ENCODE results near the gene ZBTB7C.

Gene ZBTB7C

DNA sequence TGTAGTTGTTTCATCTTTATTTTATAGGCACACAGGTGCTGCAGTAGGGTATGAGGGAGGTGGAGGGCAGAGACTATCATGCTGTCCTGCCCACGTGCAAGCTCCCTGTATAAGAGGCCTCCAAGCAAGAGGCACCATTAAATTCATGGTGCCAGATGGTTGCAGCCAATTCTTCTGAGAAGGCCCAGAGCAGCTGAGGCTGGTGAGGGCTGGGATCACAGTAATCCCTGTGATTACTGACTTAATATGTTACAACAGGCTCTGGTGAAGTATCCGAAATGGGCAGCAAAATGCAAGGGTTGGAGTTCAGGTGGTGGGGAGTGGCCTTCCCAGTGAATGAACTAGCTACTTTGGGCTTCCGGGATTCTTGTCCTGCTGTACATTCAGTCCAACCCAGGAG lies 286.8 kb downstream of the ZBTB7C start:
- DNase-seq (ENCODE audit: low read depth in 3 of 3): no peak

DNA sequence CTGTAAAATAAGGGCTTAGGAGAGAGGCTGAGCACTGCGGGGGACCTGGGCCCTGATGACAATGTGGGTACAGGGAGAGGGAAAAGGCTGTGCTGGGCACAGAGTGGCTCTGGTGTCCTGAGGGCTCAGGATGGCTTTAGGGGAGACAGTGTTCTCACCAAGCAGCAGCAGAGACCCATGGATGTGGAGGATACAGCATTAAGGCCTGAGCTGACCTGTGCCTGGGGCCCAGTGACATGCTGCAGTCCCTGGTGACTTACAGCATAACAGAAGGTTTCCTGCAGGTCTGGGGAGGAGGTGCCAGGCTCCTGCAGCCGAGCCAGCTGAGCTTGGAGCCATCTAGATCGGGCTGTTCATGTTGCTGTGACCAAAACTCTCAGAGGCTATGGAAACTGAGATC lies 287.4 kb downstream of the ZBTB7C start:
- DNase-seq (ENCODE audit: low read depth in 3 of 3): no peak

DNA sequence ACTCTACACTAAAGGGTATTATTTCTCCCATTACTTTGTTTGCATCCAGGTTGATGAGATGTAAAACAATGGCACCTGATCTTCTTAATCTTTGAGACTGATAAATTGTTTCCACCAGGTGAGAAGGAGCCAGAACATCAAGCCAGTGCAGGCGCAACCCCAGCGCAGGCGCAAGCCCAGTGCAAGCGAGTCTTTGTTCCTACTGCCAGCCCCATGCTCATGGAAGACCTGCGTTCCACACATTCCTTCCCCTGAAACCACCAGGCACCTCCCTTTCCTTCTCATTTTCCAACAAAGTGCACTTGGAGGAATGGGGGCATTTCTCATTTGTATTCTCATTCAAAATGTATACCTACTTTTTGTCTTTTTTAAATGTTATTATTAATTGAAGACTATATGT lies 290.0 kb downstream of the ZBTB7C start:
- DNase-seq (ENCODE audit: low read depth in 3 of 3): no peak

DNA sequence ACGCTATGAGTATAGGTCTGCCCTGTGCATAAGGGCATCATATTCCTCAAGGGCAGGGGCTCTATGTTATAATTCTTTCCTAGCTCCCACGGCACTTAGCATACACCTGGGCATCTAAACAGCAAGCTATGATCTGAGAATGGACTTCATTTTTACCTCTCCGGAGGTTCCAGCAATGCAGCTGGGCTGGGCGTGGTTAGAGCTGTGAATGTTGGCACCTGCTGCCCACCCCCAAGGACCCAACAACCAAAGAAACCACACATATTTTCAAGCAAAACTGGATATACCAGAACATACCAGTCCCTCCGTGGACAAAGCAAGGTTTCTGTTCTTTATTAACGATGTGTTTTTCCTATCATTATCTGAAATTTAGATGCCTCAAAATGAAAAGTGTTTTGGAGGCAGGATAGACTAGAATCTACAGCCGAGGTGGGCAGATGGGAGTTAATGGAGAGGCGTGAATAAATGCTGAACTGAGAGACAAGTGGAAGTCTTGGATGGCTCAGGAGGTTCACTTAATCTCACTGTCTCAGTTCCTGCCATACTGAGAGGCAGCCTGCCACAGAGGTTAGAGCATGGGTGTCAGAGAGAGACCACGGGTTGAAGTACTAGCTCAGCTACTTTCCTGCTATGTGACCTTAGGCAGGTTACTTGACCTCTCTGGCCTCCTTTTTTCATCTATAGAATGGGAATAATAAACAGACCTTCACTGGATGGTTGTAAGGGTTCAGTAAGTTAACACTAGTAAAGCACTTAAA lies 292.1 kb downstream of the ZBTB7C start:
- DNase-seq (ENCODE audit: low read depth in 3 of 3): no peak

DNA sequence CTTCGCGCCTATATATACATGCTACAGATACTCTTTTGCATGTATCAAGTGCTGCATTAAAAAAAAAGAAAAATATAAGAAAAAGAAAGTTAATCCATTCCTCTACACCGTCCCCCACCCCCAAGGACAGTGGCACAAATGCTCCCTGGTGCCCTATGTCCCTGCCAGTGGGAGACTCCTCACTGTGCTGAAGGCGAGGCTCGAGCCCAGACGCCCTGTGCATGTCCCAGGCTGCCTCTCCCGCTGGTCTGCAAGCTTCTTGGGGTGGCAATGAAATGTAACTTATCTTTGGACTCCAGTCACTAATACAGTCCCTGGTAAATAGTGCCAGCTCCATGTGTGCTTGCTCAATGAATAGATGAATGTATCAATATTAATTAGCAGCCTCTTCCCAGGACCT lies 293.2 kb downstream of the ZBTB7C start:
- no peak for DNase-seq (ENCODE audit: low read depth in 3 of 3)

DNA sequence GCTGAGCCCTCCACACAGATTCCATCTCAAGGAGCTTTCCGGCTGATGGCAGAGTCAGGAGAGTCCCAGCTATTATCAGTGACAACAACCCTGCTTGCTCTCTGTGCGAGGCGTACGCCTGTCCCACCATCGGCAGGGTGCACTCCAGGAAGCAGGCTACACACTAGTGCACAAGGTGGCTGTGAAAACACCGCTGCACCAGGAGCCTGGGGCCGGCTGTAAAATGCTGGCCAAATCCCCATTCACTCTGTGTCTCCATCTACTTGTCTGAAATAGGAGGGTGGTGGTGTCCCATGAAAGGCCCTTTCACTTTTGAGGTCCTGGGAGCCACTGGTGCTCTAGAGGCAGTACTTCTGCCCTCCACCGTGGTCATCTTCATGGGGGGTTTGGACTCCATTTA lies 295.5 kb downstream of the ZBTB7C start:
- no peak for DNase-seq (ENCODE audit: low read depth in 3 of 3)

DNA sequence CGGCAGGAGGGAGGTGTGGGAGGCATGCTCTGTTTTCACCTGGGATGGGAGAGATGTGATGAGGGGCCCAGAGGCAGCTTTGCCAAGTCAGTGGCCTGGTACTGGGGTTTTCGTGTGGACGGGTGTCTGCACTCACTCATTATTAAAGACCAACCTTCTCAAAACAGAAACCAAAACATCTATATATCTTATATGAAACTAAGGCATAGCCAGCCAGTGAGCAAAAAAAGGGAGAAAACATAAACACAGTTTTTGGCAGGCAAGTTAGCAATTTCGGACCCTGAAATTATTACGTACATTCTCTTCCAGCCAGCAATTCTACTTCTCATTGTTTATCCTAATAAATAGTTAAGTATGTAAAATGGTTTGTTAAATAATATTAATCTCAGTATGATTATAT lies 297.6 kb downstream of the ZBTB7C start:
- no peak for DNase-seq (ENCODE audit: low read depth in 3 of 3)

DNA sequence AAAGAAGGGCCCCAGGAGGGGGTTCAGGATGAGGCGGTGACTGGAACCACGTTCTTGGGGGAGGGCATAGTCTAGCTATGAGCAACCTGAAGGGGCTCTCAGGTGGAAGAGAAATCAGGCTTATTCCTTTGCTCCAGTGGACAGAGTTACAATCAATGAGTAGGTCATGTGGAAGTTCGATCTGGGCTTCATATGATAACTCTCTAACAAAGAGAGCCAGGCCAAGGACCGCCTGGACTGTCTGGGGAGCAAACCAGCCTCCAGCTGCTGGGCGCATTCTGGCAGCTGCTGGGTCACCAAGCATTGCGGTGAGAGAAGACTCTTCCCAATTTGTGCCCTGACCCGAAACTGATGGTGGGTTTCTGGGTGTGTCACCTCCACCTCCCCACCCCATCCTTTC lies 298.4 kb downstream of the ZBTB7C start:
- no peak for DNase-seq (ENCODE audit: low read depth in 3 of 3)

DNA sequence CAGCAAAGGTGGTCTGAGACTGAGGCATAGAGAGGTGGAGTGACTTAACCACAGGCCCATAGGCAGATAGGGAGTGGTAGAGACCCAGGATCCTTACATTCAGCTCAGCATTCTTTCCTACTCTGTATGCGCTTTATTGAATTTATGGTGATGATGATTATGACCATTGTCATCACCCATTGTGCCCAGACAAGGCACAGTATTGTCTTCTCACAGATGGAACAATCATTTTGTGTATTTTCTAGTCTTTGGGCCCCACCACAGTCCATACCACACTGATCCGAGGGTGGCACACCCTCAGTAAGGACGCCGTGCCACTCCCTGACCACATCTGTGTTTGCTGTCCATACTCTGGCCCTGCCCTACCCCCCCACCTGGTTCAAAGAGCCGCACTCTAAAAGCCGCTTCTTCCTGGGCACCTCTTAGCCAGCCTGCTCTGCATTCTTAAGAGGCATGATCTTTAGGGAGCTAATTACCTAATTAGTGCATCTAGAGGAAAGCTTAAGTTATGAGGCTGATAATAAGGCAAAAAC lies 299.2 kb downstream of the ZBTB7C start:
- no peak for DNase-seq (ENCODE audit: low read depth in 3 of 3)

DNA sequence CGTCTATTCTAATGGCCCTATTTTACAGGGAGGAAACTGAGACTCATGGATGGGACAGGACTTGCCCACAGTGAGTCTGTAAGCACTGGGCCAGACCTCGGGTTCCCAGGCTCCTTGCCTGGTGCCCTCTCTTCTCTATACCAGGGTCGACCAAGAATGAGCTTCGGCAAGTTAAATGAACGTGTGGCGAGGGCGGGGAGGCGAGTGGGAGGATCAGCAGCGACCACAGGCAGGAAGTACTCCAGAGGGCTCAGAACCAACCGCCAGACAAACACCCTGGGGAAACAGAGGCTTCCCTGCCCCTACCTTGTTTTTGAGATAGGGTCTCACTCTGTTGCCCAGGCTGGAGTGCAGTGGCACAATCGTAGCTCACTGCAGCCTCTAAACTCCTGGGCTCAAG lies 301.0 kb downstream of the ZBTB7C start:
- no peak for DNase-seq (ENCODE audit: low read depth in 3 of 3)

DNA sequence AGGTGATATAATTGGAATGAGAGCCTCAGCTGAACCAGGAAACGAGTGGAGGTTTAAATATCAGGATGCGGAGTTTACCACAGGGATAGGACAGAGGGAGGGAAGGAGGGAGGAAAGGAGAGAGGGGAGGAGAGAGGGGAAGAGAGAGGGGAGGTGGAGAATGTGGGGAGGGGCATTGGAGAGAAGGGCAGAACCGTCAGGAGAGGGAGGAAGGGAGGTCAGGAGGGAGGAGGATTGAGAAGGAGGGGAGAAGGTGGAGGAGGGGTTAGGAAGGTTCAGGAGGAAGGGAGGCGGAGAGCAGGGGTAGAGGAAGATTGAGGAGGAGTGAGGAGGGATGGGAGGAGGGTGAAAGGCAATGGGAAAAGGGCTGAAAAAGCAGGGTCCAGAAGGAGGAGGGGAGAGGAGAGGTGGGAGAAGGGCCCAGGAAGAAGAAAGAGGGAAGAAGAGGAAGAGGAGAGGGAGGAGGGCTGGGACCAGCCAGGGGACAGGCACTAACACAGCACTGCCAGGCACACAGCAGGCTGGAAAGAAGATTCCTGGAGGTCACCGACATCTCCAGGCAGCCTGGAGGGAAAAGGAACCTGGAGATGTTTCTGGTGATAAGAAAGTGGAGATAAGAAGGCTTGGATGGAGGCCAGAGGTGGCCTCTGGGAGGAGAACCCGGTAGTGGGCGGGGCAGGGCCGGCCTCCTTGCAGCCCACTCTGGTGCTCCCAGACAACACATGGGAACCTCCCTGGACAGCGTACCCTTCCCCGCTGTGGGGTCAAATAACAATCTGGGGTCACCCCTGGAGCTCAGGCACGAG lies 302.0 kb downstream of the ZBTB7C start:
- DNase-seq (ENCODE audit: low read depth in 3 of 3): no peak

DNA sequence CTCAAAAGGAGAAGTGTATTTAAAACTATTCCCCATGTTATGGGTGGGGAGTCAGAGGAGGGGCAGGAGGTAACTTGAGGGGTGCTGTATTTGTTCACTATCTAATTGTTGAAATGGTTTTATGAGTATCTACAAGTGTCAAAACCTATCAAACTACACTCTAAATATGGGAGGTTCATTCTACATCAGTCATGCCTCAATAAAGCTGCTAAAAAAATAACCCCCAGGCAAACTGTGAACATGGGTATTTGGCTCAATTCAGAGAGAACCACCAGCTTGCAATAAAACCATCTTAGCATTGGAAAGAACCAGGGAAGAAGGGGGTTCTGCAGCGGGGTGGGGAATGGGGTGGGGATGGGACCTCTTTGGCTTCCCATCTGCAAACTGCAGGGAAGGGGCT lies 302.7 kb downstream of the ZBTB7C start:
- DNase-seq (ENCODE audit: low read depth in 3 of 3): no peak

DNA sequence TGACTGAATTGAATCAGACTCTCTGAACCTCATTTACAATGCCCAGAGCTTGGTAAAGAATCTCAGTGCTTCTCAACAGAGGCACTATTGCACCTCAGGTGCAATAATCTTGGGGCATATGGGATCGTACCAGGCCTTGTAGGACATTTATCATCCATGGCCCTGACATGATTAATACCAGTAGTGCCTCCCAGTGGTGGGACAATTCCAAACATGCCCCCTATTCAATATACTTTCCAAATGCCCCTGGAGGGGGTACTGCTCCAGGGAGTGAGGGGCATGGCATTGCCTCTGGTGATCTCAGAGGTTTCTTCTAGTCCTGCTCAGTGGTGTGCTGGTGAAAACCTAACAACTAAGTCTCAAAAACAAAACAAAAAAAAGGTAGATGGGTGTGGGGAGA lies 303.9 kb downstream of the ZBTB7C start:
- no peak for DNase-seq (ENCODE audit: low read depth in 3 of 3)

DNA sequence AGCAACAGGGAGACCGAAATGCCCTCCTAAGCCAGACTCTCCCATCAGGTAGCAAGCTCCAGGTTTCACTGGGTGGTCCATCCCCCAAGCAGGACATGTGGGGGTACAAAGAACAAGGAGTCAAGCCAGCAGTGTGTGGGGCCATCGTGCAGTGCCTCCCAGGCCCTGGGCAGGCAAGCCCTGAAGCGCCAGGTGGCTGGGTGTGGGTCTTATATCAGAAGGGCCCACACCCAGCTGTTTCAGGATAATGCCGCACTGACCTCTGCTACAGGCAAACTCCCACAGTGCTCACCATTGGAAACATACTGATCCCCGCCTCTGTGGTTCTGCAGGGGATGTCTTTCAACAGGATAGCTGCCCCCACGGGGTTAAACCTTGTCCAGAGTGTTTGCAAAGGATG lies 304.5 kb downstream of the ZBTB7C start:
- no peak for DNase-seq (ENCODE audit: low read depth in 3 of 3)

DNA sequence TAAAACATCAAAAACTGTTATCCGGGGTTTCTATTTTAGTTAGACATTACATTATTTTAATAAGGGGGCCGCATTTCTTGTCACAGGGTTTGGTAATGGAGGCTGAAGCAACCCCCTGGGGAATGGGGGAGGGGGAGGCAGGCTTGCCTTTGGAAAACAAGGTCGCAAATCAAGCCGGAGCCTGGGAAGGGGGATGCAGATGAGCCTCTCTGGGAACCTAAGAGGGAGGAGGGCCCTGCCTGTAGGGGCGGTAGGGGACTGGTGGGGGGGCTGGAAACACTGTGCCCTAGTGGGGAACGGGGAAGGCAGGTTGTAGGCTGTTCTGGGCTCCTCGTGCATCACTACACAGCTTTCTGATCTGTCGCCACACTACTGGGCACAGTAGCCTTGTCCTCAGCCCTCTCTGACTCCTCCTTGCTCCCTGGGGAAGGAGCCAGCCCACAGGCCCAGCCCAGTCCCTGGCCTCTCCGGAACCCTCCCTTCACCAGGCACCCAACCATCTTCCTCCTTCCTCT lies 308.5 kb downstream of the ZBTB7C start:
- DNase-seq (ENCODE audit: low read depth in 3 of 3): no peak

DNA sequence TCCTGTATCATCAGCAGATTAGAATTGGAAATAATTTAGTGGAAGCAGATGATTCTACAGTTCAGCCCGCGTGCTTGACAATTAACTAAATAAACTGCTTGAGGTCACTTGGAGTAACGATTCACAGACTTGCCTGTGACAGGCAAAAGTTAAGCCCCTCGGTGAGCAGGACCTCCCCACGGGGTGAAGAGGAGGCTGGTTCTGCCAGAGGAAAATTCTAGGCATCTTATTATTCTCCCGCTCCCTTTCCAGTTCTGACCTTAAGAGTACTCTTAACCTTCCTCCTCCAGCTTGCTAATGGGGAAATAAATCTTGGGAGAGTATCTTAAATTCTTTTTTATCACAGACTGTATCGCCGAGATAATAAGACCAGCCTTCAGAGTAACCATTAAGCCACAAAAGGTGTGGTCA lies 309.0 kb downstream of the ZBTB7C start:
- DNase-seq (ENCODE audit: low read depth in 3 of 3): no peak

DNA sequence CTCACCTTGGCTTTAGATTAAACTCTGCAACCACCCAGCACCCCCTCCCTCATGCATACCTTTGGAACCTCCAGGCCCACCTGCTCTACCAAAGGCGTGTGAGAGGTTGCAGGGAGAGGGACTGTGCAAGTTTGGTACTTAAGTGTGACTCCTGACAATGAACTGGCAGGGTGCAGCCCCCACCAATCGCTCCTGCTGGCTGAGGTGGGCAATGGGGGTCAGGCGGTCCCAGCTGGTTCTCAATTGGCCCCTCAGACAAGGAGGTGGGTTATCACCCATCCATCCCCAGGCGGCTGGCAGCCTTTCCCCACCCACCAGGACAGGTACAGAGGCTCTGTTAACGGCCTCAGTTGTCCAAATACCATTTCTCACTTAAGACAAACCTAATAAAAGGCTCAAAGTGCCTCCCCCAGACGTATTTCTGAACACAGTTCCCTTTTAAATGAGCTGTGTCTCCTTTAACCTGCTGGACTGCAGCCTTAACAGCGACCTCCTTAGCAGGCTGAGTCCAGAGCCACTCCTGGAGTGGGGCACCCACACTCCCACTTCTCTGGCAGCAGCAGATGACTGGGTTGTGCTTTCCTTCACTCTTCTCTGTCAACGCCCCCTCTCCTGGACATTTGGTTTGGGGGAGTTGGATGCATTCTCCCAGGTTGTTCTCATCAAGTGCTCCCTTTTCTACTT lies 309.6 kb downstream of the ZBTB7C start:
- no peak for DNase-seq (ENCODE audit: low read depth in 3 of 3)

DNA sequence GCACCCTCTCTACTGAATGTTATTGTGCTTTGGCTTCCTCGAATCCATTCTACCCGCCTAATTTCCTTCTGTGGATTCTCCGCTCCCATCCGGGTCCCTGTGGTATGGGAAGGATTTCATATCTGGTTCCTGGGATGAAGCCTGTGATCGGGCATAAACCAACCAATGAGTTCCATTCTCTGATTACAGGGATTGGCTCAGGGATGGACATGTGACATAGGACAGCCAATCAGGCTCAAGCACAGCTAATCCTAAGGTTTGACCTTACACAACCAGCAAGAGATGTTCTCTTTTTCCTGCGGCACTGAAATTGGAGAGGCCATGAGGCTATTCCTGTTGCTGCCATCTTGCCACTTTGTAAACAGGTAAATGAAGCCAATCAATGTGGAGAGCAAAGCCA lies 310.6 kb downstream of the ZBTB7C start:
- no peak for DNase-seq (ENCODE audit: low read depth in 3 of 3)

DNA sequence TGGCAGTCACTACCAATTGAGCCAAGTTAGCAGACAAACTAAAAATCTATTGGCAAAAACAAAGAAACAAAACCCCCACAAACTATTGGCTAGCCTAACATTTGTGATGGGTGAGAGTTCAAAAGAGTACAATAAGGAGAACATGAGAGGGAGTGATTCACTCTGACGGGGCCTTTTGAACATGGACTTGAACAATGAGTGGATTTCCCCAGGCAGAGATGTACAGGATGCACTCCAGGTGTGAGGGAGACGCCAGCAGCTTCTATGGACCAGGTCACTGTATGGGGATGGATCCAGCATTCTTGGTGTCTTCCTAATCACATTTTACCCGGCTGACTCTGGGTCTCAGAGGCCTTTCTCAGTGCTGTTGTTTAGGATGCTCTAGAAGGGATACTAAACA lies 311.2 kb downstream of the ZBTB7C start:
- DNase-seq (ENCODE audit: low read depth in 3 of 3): no peak

DNA sequence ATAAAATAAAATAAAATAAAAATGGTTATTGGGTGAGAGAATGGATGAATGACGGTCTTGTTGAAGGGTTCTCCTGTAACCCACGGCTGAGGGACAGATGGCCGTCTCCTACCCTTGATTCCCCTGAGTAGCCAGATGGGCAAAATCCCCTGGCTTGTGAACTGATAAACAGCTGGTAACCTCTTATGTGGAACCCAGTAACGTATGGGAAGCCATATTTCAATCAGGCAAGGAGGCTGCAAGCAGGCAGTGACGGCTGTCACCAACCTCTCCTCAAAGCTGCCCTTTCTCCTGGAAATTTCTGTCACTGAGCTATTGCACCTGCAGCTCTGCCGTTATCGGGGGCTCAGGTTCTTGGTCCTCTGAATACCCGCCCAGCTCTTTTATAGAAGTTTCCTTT lies 313.5 kb downstream of the ZBTB7C start:
- no peak for DNase-seq (ENCODE audit: low read depth in 3 of 3)

DNA sequence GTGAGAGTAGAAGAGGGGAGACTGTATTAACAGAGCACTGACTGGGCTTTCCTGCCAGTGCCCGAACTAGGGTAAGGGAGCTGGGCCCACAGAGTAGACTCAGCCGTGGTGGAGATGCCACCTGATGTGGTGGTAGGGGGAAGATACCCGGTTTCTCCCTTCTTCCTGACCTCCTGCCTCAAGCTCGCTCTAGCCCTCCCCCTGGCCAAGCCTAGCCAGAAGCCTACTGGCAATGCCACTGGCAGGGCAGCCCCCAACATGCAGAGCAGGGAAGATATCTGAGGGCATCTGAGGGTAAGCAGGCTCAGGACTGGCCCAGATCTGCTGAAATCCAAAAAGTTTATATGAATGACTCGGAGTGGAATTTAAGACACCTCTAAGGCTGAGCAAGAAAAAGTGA lies 316.1 kb downstream of the ZBTB7C start:
- DNase-seq (ENCODE audit: low read depth in 3 of 3): no peak

DNA sequence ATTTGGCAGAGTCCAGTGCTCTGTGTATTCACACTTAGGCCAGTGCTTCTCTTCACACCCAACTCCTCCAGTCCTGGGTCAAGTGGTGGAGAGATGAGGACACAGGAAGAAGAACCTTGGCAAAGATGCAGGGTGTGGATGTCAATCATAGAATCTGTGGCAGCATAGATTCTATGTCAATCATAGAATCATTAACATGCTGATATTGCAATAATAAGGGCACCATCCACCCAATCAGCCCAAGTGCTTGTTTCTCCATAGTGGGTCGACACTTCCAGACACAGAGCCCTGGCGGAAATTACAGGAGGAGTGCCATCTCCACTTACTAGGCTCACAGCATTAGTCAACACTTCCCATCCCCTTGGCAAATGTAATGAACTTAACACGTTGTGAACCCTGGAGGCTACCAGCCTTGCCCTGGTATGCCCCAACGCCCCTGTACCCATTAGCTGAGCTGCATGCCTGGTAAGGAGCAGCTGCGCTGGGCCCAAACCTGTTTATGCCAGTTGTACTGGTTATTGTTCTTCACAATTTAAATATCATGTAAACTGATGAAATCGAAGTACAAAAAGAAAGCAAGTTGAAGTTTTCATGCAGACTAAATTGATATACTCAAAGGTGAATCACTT lies 317.2 kb downstream of the ZBTB7C start:
- DNase-seq (ENCODE audit: low read depth in 3 of 3): no peak

Measured in stimulated activated CD4-positive, alpha-beta T cell treated with anti-CD3 and anti-CD28 coated beads, TNF-alpha, amount 100 ng/mL, for 24 hours (primary cell).